VCaP (cell line): ENCODE results near the gene TBC1D22A.
A peak's percentile ranks its signal among the peaks of the same experiment; 100 is the strongest.

ENCODE experiments used
- H3K27ac ChIP-seq: fragments of 450-650 bp; 2 replicates; pipeline ENCODE4 v1.5.1; 2017
- TF ChIP-seq, protein P1 (sequence below): fragments of 450-650 bp; conservative IDR thresholded peaks from 2 replicates; pipeline ENCODE4 v1.5.1; 2017; ENCODE audit warnings: mild to moderate bottlenecking, moderate library complexity

The TBC1D22A gene

DNA sequence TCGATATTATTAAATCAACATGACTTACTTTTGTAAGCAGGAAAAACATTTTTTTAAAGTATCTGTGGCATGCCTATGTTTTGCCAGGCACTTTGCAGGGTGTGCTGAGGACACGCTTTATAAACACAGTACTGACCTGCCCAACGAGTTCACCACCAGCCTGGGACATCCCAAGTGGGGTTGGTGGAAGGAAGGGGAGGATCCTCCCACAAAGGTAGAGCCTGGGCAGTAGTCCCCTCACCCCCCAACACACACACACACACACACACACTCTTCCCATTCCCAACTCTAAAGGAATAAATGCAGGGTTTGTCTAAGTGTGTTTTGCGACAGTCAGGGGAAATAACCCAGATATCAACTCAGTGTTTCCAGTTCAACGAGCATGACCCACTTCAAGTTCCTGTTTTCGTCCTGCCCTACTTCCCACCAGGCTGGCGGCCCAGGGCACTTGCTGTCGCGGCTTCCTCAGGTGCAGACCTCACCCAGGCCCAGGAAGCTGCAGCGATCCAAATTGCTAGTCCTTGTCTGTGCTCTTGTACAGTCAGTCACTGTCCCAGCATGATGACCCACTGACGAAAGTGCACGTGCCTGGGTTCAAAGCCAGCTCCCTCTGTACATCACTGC lies 27.5 kb upstream of the TBC1D22A start:
- H3K27ac ChIP-seq, result peak overlapping the region; percentile 71
- TF ChIP-seq, protein P1, sequence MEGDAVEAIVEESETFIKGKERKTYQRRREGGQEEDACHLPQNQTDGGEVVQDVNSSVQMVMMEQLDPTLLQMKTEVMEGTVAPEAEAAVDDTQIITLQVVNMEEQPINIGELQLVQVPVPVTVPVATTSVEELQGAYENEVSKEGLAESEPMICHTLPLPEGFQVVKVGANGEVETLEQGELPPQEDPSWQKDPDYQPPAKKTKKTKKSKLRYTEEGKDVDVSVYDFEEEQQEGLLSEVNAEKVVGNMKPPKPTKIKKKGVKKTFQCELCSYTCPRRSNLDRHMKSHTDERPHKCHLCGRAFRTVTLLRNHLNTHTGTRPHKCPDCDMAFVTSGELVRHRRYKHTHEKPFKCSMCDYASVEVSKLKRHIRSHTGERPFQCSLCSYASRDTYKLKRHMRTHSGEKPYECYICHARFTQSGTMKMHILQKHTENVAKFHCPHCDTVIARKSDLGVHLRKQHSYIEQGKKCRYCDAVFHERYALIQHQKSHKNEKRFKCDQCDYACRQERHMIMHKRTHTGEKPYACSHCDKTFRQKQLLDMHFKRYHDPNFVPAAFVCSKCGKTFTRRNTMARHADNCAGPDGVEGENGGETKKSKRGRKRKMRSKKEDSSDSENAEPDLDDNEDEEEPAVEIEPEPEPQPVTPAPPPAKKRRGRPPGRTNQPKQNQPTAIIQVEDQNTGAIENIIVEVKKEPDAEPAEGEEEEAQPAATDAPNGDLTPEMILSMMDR, result no peak

- H3K27ac ChIP-seq, result peak overlapping the region; percentile 71
- TF ChIP-seq, protein P1, result no peak
Measured at GRCh38 chr22:46735747-46736608, 26.5 kb upstream of the TBC1D22A start.

DNA sequence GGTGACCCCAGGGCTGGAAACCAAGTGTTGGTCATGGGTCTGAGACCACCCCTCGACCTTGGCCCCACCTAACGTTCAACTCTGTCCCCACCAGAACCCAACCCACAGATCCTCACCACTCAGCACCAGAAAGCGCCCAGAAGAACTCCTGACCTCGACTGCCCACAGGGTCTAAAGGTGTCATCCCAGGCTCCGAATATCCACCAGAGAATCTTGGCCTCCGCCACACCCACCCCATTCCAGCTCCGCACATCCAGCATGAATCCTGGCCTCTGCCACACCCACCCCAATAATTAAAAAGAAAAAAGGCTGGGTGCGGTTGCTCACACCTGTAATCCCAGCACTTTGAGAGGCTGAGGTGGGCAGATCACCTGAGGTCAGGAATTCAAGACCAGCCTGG lies 25.7 kb upstream of the TBC1D22A start:
- TF ChIP-seq, protein P1, result no peak
- H3K27ac ChIP-seq, result no peak overlapping the region

DNA sequence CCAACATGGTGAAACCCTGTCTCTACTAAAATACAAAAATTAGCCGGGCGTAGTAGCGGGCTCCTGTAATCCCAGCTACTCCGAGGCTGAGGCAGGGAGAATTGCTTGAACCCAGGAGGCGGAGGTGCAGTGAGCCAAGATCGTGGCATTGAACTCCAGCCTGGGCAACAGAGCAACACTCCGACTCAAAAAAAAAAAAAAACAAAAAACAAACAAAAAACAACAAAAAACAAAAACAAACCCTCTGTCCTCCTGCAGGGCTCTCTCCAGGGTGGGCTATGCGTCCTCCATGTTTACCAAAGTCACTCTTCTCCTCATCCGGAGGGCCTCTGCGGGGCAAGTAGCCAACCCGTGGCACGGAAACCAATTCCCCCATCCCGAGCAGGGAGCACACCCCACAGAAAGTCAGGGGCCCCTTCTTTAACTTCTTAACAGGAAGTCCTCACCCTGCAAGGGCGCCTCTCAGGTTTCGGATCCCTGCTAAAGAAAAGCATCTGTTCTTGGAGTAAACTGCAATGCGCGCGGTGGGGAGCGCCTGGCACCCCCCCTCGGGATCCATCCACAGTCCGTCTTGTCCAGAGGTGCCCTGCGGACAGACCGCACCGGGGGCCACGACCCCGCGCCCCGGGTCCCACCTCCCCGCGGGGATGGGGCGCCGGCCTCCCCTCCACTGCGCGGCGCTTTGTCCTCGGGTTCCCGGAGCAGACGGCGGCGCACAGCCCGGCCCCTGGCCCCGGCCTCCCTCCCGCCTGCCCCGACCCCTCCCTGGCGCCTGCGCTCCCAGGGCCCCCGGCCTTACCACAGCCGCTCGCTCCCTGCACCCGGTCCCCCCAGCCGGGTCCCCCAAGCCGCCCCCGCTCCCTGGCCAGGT lies 25.1 kb upstream of the TBC1D22A start:
- TF ChIP-seq, protein P1, result no peak
- peak overlapping the region; percentile 47; the same call in 1 of the 2 replicates for H3K27ac ChIP-seq

- TF ChIP-seq, protein P1, result no peak
- H3K27ac ChIP-seq, result peak within 1 kb of the TSS; percentile 47; the same call in 1 of the 2 replicates
Measured at GRCh38 chr22:46737976-46738646, 24.3 kb upstream of the TBC1D22A start, which contains the start of gene CERK. CERK (minus strand) TSS chr22:46738252; CDS start chr22:46738148, 104 bp downstream.

GRCh38 chr22:46738647-46739093 lies 23.8 kb upstream of the TBC1D22A start:
- TF ChIP-seq, protein P1, result no peak
- H3K27ac ChIP-seq, result peak overlapping the region; percentile 47; the same call in 1 of the 2 replicates
